ENCODE data around the gene WDR93.

DNA sequence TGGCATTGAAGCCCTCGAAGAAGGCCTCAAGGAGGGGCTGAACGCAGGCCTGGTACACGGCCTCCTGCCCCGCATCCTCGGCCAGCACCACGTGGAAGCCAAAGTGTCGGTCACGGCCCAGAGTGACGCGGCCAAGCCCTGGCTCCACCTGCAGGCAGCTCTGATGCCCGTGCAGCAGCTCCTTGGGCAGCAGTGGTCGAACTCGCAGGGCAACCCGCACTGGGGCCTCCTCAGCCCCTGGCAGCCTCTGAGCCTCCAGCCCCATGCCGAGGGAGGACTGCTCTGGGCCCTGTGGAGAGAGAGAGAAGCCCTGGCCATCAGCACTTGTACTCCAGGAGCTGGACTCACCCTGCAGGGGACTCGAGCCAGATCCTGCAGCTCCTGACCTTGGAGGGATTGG is 37.9 kb upstream of the WDR93 start:
- TF ChIP-seq, protein P1, sequence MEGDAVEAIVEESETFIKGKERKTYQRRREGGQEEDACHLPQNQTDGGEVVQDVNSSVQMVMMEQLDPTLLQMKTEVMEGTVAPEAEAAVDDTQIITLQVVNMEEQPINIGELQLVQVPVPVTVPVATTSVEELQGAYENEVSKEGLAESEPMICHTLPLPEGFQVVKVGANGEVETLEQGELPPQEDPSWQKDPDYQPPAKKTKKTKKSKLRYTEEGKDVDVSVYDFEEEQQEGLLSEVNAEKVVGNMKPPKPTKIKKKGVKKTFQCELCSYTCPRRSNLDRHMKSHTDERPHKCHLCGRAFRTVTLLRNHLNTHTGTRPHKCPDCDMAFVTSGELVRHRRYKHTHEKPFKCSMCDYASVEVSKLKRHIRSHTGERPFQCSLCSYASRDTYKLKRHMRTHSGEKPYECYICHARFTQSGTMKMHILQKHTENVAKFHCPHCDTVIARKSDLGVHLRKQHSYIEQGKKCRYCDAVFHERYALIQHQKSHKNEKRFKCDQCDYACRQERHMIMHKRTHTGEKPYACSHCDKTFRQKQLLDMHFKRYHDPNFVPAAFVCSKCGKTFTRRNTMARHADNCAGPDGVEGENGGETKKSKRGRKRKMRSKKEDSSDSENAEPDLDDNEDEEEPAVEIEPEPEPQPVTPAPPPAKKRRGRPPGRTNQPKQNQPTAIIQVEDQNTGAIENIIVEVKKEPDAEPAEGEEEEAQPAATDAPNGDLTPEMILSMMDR (conservative IDR thresholded peaks at IDR 0.05; ENCODE audit: low read length) = no peak
- no peak for TF ChIP-seq EZH2phosphoT487 (IDR thresholded peaks at IDR 0.05; ENCODE audit: borderline replicate concordance, low read depth, low read length)

Measured in OCI-LY7 (cell line).